ENCODE results near the gene PRICKLE2. TPM values are rescaled to one million over a fixed set of nuclear protein-coding genes. Genes with fewer than 3 reads are reported as not detected.

The PRICKLE2 gene
- total and polyA plus RNA-seq, 4 donors, result 0.89 to 8.0 (median 3.2) TPM

GRCh38 chr3:64167351-64167750, 57.9 kb downstream of the PRICKLE2 start:
- peaks cover 0 to 4% (median 0%) of the 10 kb centered on the region in 4 donors for H3K27me3 ChIP-seq (ENCODE audit: control insufficient read depth in 4 of 4, insufficient read depth in 4 of 4, low read length in 3 of 4)
- no peaks in the 10 kb centered on the region for H3K36me3 ChIP-seq (ENCODE audit: control insufficient read depth in 4 of 4, insufficient read depth in 3 of 4, low read depth in 1 of 4, low read length in 3 of 4)
- no peak overlapping the region for H3K9ac ChIP-seq (ENCODE audit: low read depth in 1 of 2, low read length in 2 of 2)
- no peak for DNase-seq (ENCODE audit: low spot score)
- no peaks in the 10 kb centered on the region for H3K4me1 ChIP-seq (ENCODE audit: control insufficient read depth in 4 of 4, insufficient read depth in 4 of 4, low read length in 3 of 4)
- TF ChIP-seq GABPA (IDR thresholded peaks at IDR 0.05 in 1 of 2, conservative IDR thresholded peaks at IDR 0.05 in 1 of 2) (no peak), REST (IDR thresholded peaks at IDR 0.05) (no peak), HNF4G (IDR thresholded peaks at IDR 0.05) (no peak)
- no peak overlapping the region for H3K4me3 ChIP-seq (ENCODE audit: low read depth in 1 of 3, low read length in 3 of 3)
- WGBS, result 86% methylated on average over 4 of the region's 4 CpGs
- H3K9me3 ChIP-seq (ENCODE audit: control insufficient read depth in 4 of 4, low read length in 3 of 4), result no peaks in the 10 kb centered on the region
- H3K27ac ChIP-seq (ENCODE audit: low read depth in 1 of 2, low read length in 2 of 2), result no peak overlapping the region

GRCh38 chr3:64166584-64167162, 58.6 kb downstream of the PRICKLE2 start:
- WGBS, result 85% methylated on average over 4 of the region's 4 CpGs
- TF ChIP-seq SP1 (IDR thresholded peaks at IDR 0.05) (no peak), YY1 (IDR thresholded peaks at IDR 0.05) (no peak), EGR1 (IDR thresholded peaks at IDR 0.05; ENCODE audit: low read depth in 2 of 2) (no peak), HNF4G (IDR thresholded peaks at IDR 0.05) (no peak), RAD21 (IDR thresholded peaks at IDR 0.05) (peak; percentile 11 to 18), CTCF (IDR thresholded peaks at IDR 0.05; ENCODE audit: low read depth, low read length, missing input control) (peak; percentile 7)
- no peaks in the 10 kb centered on the region for H3K4me1 ChIP-seq (ENCODE audit: control insufficient read depth in 4 of 4, insufficient read depth in 4 of 4, low read length in 3 of 4)
- H3K4me3 ChIP-seq (ENCODE audit: low read depth in 1 of 3, low read length in 3 of 3), result no peak overlapping the region
- H3K9me3 ChIP-seq (ENCODE audit: control insufficient read depth in 4 of 4, low read length in 3 of 4), result no peaks in the 10 kb centered on the region
- no peaks in the 10 kb centered on the region for H3K36me3 ChIP-seq (ENCODE audit: control insufficient read depth in 4 of 4, insufficient read depth in 3 of 4, low read depth in 1 of 4, low read length in 3 of 4)
- H3K9ac ChIP-seq (ENCODE audit: low read depth in 1 of 2, low read length in 2 of 2), result no peak overlapping the region
- no peak for DNase-seq (ENCODE audit: low spot score)
- H3K27me3 ChIP-seq (ENCODE audit: control insufficient read depth in 4 of 4, insufficient read depth in 4 of 4, low read length in 3 of 4), result peaks cover 0 to 4% (median 0%) of the 10 kb centered on the region in 4 donors
- H3K27ac ChIP-seq (ENCODE audit: low read depth in 1 of 2, low read length in 2 of 2), result no peak overlapping the region

- Histone ChIP-seq H3K9me3 (ENCODE audit: control insufficient read depth in 4 of 4, low read length in 3 of 4) (no peaks in the 10 kb centered on the region), H3K27me3 (ENCODE audit: control insufficient read depth in 4 of 4, insufficient read depth in 4 of 4, low read length in 3 of 4) (peaks cover 0 to 4% (median 0%) of the 10 kb centered on the region in 4 donors), H3K27ac (ENCODE audit: low read depth in 1 of 2, low read length in 2 of 2) (no peak overlapping the region), H3K36me3 (ENCODE audit: control insufficient read depth in 4 of 4, insufficient read depth in 3 of 4, low read depth in 1 of 4, low read length in 3 of 4) (no peaks in the 10 kb centered on the region), H3K4me3 (ENCODE audit: low read depth in 1 of 3, low read length in 3 of 3) (no peak overlapping the region), H3K9ac (ENCODE audit: low read depth in 1 of 2, low read length in 2 of 2) (no peak overlapping the region), H3K4me1 (ENCODE audit: control insufficient read depth in 4 of 4, insufficient read depth in 4 of 4, low read length in 3 of 4) (no peaks in the 10 kb centered on the region)
- WGBS, result 97% methylated on average over 2 of the region's 2 CpGs
- no peak for DNase-seq (ENCODE audit: low spot score)
- TF ChIP-seq RAD21 (IDR thresholded peaks at IDR 0.05) (no peak), GABPA (IDR thresholded peaks at IDR 0.05 in 1 of 2, conservative IDR thresholded peaks at IDR 0.05 in 1 of 2) (no peak), MAX (IDR thresholded peaks at IDR 0.05) (no peak), CTCF (IDR thresholded peaks at IDR 0.05; ENCODE audit: low read depth, low read length, missing input control) (no peak), TAF1 (conservative IDR thresholded peaks at IDR 0.05) (no peak), HNF4G (IDR thresholded peaks at IDR 0.05) (no peak), YY1 (IDR thresholded peaks at IDR 0.05) (no peak), NR2F2 (IDR thresholded peaks at IDR 0.05) (no peak), ZBTB33 (IDR thresholded peaks at IDR 0.05) (no peak)
These were observed 60.9 kb downstream of the PRICKLE2 start for GRCh38 chr3:64164349-64164748.

All from liver (tissue), 9 donors.